MM.1S (cell line): ENCODE results near the gene DNAAF2.

Experiments
- DNase-seq: peaks from one replicate; pipeline ENCODE4 v3.0.0-alpha.2; 2015
- H2AFZ ChIP-seq: fragments of 300-600 bp; sonication (generic); 2 replicates; pipeline ENCODE4 v1.6.0; 2016; ENCODE audit warnings: antibody characterized with exemption, low read length
- H3F3A ChIP-seq: fragments of 300-600 bp; sonication (generic); 2 replicates; pipeline ENCODE4 v1.6.1; 2016; ENCODE audit warnings: mild to moderate bottlenecking, antibody characterized with exemption, low read length, moderate library complexity, mixed read lengths; ENCODE audit not compliant: insufficient read depth
- H3K27ac ChIP-seq: fragments of 300-600 bp; sonication (generic); 2 replicates; pipeline ENCODE4 v1.5.1; 2016; ENCODE audit warnings: mild to moderate bottlenecking, low read length
- H3K27me3 ChIP-seq: fragments of 300-600 bp; sonication (generic); replicated peaks from 2 replicates; pipeline ENCODE4 v1.6.0; 2016; ENCODE audit warnings: low read length; ENCODE audit not compliant: insufficient read depth
- H3K36me3 ChIP-seq: fragments of 300-600 bp; sonication (generic); replicated peaks from 2 replicates; pipeline ENCODE4 v1.6.1; 2016; ENCODE audit warnings: mild to moderate bottlenecking, low read length, mixed read lengths; ENCODE audit not compliant: insufficient read depth
- H3K4me1 ChIP-seq: fragments of 300-600 bp; sonication (generic); 2 replicates; pipeline ENCODE4 v1.6.1; 2016; ENCODE audit warnings: low read length, mixed read lengths
- H3K4me2 ChIP-seq: fragments of 300-600 bp; sonication (generic); 2 replicates; pipeline ENCODE4 v1.6.0; 2016; ENCODE audit warnings: low read depth, low read length
- H3K4me3 ChIP-seq: fragments of 300-600 bp; sonication (generic); 2 replicates; pipeline ENCODE4 v1.5.1; 2016; ENCODE audit warnings: low read length, mixed read lengths
- H3K79me2 ChIP-seq: fragments of 300-600 bp; sonication (generic); 2 replicates; pipeline ENCODE4 v1.6.1; 2016; ENCODE audit warnings: mixed run types, low read length, mixed read lengths
- H3K9ac ChIP-seq: fragments of 300-600 bp; sonication (generic); 2 replicates; pipeline ENCODE4 v1.6.1; 2016; ENCODE audit warnings: low read length, mixed read lengths
- H3K9me2 ChIP-seq: fragments of 300-600 bp; sonication (generic); replicated peaks from 2 replicates; pipeline ENCODE4 v1.6.1; 2016; ENCODE audit warnings: mild to moderate bottlenecking, low read length, mixed read lengths; ENCODE audit not compliant: insufficient read depth
- H3K9me3 ChIP-seq: fragments of 300-600 bp; sonication (generic); replicated peaks from 2 replicates; pipeline ENCODE4 v1.6.1; 2016; ENCODE audit warnings: mild to moderate bottlenecking, low read length, mixed read lengths; ENCODE audit not compliant: insufficient read depth
- H4K20me1 ChIP-seq: fragments of 300-600 bp; sonication (generic); 2 replicates; pipeline ENCODE4 v1.6.1; 2016; ENCODE audit warnings: mild to moderate bottlenecking, low read length, moderate library complexity, mixed read lengths; ENCODE audit not compliant: insufficient read depth
- CTCF ChIP-seq: fragments of 300-600 bp; sonication (generic); IDR thresholded peaks from 2 replicates; pipeline ENCODE4 v1.5.1; 2016; ENCODE audit warnings: antibody characterized with exemption, low read length, mixed read lengths
- EZH2 ChIP-seq: fragments of 300-600 bp; sonication (generic); optimal IDR thresholded peaks from 2 replicates; pipeline ENCODE3; 2017; ENCODE audit warnings: low read depth, mild to moderate bottlenecking, antibody characterized with exemption, low read length, mixed read lengths
- EZH2phosphoT487 ChIP-seq: fragments of 300-600 bp; sonication (generic); IDR thresholded peaks from 2 replicates; pipeline ENCODE4 v1.6.1; 2018; ENCODE audit warnings: antibody characterized with exemption, low read length

Gene DNAAF2

GRCh38 chr14:49594347-49595091 lies 40.5 kb downstream of the DNAAF2 start:
- Histone ChIP-seq H3K4me2 (no peak overlapping the region), H3K27ac (no peak overlapping the region), H2AFZ (no peak overlapping the region), H3K27me3 (no peaks in the 10 kb centered on the region), H3K9ac (no peak overlapping the region), H3K79me2 (peaks cover 7% of the 10 kb centered on the region), H3K36me3 (no peaks in the 10 kb centered on the region), H4K20me1 (no peaks in the 10 kb centered on the region), H3K9me2 (no peaks in the 10 kb centered on the region), H3K4me3 (no peak overlapping the region), H3K4me1 (no peaks in the 10 kb centered on the region), H3K9me3 (no peaks in the 10 kb centered on the region), H3F3A (peaks cover 8% of the 10 kb centered on the region; the same call in 1 of the 2 replicates)
- DNase-seq = no peak
- TF ChIP-seq EZH2phosphoT487 (no peak), EZH2 (no peak), CTCF (no peak)

GRCh38 chr14:49593016-49593415 lies 42.0 kb downstream of the DNAAF2 start:
- H3K9ac ChIP-seq = no peak overlapping the region
- H3K27me3 ChIP-seq = no peaks in the 10 kb centered on the region
- H3K9me3 ChIP-seq = no peaks in the 10 kb centered on the region
- H3K4me2 ChIP-seq = no peak overlapping the region
- no peaks in the 10 kb centered on the region for H3K79me2 ChIP-seq
- H3K4me3 ChIP-seq = no peak overlapping the region
- H3K36me3 ChIP-seq = no peaks in the 10 kb centered on the region
- TF ChIP-seq EZH2phosphoT487 (no peak), CTCF (no peak), EZH2 (no peak)
- H3F3A ChIP-seq = peaks cover 2% of the 10 kb centered on the region; the same call in 1 of the 2 replicates
- no peaks in the 10 kb centered on the region for H3K4me1 ChIP-seq
- H3K9me2 ChIP-seq = no peaks in the 10 kb centered on the region
- H2AFZ ChIP-seq = no peak overlapping the region
- DNase-seq = no peak
- no peak overlapping the region for H3K27ac ChIP-seq
- no peaks in the 10 kb centered on the region for H4K20me1 ChIP-seq

- Histone ChIP-seq H3K27me3 (no peaks in the 10 kb centered on the region), H3K9me3 (no peaks in the 10 kb centered on the region), H3K9ac (no peak overlapping the region), H3K36me3 (no peaks in the 10 kb centered on the region), H4K20me1 (no peaks in the 10 kb centered on the region), H3K4me3 (no peak overlapping the region), H3F3A (peaks cover 10% of the 10 kb centered on the region), H3K4me2 (no peak overlapping the region), H3K27ac (no peak overlapping the region), H3K79me2 (peaks cover 19% of the 10 kb centered on the region), H3K9me2 (no peaks in the 10 kb centered on the region), H3K4me1 (no peaks in the 10 kb centered on the region), H2AFZ (no peak overlapping the region)
- no peak for TF ChIP-seq EZH2
- TF ChIP-seq CTCF = no peak
- no peak for TF ChIP-seq EZH2phosphoT487
- no peak for DNase-seq
Observed at GRCh38 chr14:49589387-49589786, 45.7 kb downstream of the DNAAF2 start.
